ENCODE results near the gene ACADSB.

Gene ACADSB

DNA sequence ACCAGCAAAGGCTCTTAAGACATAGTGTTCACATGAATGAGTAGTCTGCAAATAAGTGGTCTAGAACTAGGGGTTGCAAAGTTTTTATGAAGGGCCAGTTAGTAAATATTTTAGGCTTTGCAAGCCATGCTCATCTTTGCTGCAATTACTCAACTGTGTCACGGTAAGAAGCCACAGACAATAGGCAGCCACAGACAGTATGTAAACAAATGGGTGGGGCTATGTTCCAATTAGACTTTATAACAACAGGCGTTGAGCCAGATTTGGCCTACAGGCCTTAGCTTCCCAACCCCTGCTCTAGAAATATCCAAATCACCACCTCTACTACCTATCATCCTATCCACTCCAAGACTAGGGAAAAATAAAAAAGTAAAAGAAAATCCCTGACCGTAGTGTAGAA, 9.5 kb upstream of the ACADSB start:
- peaks cover 10% of the 10 kb centered on the region; the same call in 1 of the 2 replicates for H4K20me1 ChIP-seq (ENCODE audit: insufficient read depth, low read length)
- H3K27me3 ChIP-seq (ENCODE audit: insufficient read depth, low read length, poor library complexity), result no peaks in the 10 kb centered on the region
- TF ChIP-seq, protein P1, sequence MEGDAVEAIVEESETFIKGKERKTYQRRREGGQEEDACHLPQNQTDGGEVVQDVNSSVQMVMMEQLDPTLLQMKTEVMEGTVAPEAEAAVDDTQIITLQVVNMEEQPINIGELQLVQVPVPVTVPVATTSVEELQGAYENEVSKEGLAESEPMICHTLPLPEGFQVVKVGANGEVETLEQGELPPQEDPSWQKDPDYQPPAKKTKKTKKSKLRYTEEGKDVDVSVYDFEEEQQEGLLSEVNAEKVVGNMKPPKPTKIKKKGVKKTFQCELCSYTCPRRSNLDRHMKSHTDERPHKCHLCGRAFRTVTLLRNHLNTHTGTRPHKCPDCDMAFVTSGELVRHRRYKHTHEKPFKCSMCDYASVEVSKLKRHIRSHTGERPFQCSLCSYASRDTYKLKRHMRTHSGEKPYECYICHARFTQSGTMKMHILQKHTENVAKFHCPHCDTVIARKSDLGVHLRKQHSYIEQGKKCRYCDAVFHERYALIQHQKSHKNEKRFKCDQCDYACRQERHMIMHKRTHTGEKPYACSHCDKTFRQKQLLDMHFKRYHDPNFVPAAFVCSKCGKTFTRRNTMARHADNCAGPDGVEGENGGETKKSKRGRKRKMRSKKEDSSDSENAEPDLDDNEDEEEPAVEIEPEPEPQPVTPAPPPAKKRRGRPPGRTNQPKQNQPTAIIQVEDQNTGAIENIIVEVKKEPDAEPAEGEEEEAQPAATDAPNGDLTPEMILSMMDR (IDR thresholded peaks at IDR 0.05; ENCODE audit: borderline replicate concordance, extremely low read depth, low read length, poor library complexity, severe bottlenecking), result no peak
- no peak for TF ChIP-seq EZH2 (IDR thresholded peaks at IDR 0.05; ENCODE audit: borderline replicate concordance, low read depth, low read length, severe bottlenecking)
- DNase-seq (no peak), ATAC-seq (ENCODE audit: insufficient read depth, low read depth) (no peak)
- peaks cover 68% of the 10 kb centered on the region for H3K79me2 ChIP-seq (ENCODE audit: insufficient read depth, low read length)
- no peaks in the 10 kb centered on the region for H3K9me3 ChIP-seq (ENCODE audit: insufficient read depth, low read length, severe bottlenecking)
- no peak overlapping the region for H3K4me2 ChIP-seq (ENCODE audit: insufficient read depth, low read length)
- H2AFZ ChIP-seq (ENCODE audit: low read depth, low read length), result no peak overlapping the region
- no peak overlapping the region for H3K4me3 ChIP-seq (ENCODE audit: low read depth in 1 of 2, low read length in 2 of 2)
- no peak overlapping the region for H3K9ac ChIP-seq (ENCODE audit: low read depth, low read length)
- H3K36me3 ChIP-seq (ENCODE audit: insufficient read depth, low read length), result peaks cover 39% of the 10 kb centered on the region
- H3K27ac ChIP-seq (ENCODE audit: low read length), result no peak overlapping the region
- no peaks in the 10 kb centered on the region for H3K4me1 ChIP-seq (ENCODE audit: insufficient read depth, low read length)

DNA sequence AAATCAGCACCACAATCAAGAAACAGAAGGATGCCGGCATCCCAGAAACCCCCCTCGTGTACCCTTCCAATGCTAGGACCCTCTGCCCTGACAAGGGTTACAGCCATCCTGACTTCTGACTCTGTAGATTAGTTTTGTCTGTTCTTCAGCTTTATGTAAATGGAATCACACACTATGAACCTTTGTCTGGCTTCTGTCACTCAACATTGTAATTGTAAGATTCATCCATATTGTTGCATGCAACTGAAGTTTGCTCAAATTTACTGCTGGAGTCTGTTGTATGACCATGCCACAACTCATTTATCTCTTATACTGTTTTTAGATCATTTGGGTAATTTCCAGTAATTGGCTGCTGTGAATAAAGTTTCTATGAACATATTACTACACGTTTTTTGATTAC, 8.7 kb upstream of the ACADSB start:
- Histone ChIP-seq H3K36me3 (ENCODE audit: insufficient read depth, low read length) (peaks cover 33% of the 10 kb centered on the region), H3K27ac (ENCODE audit: low read length) (0 out of 2 replicates have a peak overlapping the region, but pooled peaks have one; percentile 18), H3K4me1 (ENCODE audit: insufficient read depth, low read length) (no peaks in the 10 kb centered on the region), H4K20me1 (ENCODE audit: insufficient read depth, low read length) (peaks cover 10% of the 10 kb centered on the region; the same call in 1 of the 2 replicates), H2AFZ (ENCODE audit: low read depth, low read length) (no peak overlapping the region), H3K27me3 (ENCODE audit: insufficient read depth, low read length, poor library complexity) (no peaks in the 10 kb centered on the region), H3K9ac (ENCODE audit: low read depth, low read length) (no peak overlapping the region), H3K4me2 (ENCODE audit: insufficient read depth, low read length) (no peak overlapping the region), H3K79me2 (ENCODE audit: insufficient read depth, low read length) (peaks cover 76% of the 10 kb centered on the region), H3K4me3 (ENCODE audit: low read depth in 1 of 2, low read length in 2 of 2) (no peak overlapping the region), H3K9me3 (ENCODE audit: insufficient read depth, low read length, severe bottlenecking) (no peaks in the 10 kb centered on the region)
- DNase-seq (no peak), ATAC-seq (ENCODE audit: insufficient read depth, low read depth) (no peak)
- TF ChIP-seq, protein P1 (IDR thresholded peaks at IDR 0.05; ENCODE audit: borderline replicate concordance, extremely low read depth, low read length, poor library complexity, severe bottlenecking), result no peak
- TF ChIP-seq EZH2 (IDR thresholded peaks at IDR 0.05; ENCODE audit: borderline replicate concordance, low read depth, low read length, severe bottlenecking), result no peak

DNA sequence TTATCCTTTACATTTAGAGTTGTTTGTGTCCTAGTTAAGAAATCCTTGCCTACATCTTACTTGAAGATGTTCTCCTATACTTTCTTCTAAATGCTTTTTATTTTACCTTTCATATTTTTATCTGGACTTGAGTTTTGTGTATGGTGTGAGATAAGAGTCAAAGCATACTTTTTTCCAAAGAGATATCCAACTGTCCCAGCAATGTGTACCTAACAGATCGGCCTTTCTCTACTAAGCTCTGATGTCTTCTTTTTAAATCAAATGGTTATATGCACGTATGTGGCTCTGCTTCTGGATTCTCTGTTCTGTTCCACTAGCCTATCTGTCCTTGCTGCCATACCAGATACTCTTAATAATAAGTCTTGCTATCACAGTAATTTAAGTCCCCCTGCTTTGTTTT, 7.4 kb upstream of the ACADSB start:
- no peak overlapping the region for H2AFZ ChIP-seq (ENCODE audit: low read depth, low read length)
- H3K4me1 ChIP-seq (ENCODE audit: insufficient read depth, low read length), result peaks cover 11% of the 10 kb centered on the region; the same call in 1 of the 2 replicates
- no peaks in the 10 kb centered on the region for H3K27me3 ChIP-seq (ENCODE audit: insufficient read depth, low read length, poor library complexity)
- no peak overlapping the region for H3K27ac ChIP-seq (ENCODE audit: low read length)
- no peak for DNase-seq
- no peak for ATAC-seq (ENCODE audit: insufficient read depth, low read depth)
- H3K9ac ChIP-seq (ENCODE audit: low read depth, low read length), result no peak overlapping the region
- no peak overlapping the region for H3K4me2 ChIP-seq (ENCODE audit: insufficient read depth, low read length)
- H3K79me2 ChIP-seq (ENCODE audit: insufficient read depth, low read length), result peaks cover 82% of the 10 kb centered on the region
- H4K20me1 ChIP-seq (ENCODE audit: insufficient read depth, low read length), result peaks cover 5% of the 10 kb centered on the region; the same call in 1 of the 2 replicates
- no peak for TF ChIP-seq EZH2 (IDR thresholded peaks at IDR 0.05; ENCODE audit: borderline replicate concordance, low read depth, low read length, severe bottlenecking)
- TF ChIP-seq, protein P1 (IDR thresholded peaks at IDR 0.05; ENCODE audit: borderline replicate concordance, extremely low read depth, low read length, poor library complexity, severe bottlenecking), result no peak
- no peak overlapping the region for H3K4me3 ChIP-seq (ENCODE audit: low read depth in 1 of 2, low read length in 2 of 2)
- H3K36me3 ChIP-seq (ENCODE audit: insufficient read depth, low read length), result peaks cover 29% of the 10 kb centered on the region
- no peaks in the 10 kb centered on the region for H3K9me3 ChIP-seq (ENCODE audit: insufficient read depth, low read length, severe bottlenecking)

DNA sequence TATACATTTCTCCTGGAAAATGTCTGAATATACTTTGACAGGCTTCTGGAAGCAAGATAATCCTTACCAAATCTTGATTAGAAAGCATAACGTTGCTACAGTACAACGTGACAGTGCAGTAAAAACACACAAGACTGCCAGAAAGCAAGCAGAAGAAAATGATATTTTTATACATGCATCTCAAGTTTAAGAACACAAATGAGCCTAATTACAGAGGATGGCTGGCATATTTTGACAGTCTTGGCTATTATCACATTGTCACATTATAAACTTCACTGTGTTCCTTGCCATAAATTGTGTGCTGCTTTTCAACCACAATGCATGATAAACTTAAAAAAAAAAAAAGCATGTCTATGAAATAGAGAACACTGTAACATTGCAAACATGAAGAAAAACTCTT, 4.5 kb upstream of the ACADSB start:
- Histone ChIP-seq H3K79me2 (ENCODE audit: insufficient read depth, low read length) (peaks cover 95% of the 10 kb centered on the region), H3K4me1 (ENCODE audit: insufficient read depth, low read length) (peaks cover 25% of the 10 kb centered on the region), H3K9me3 (ENCODE audit: insufficient read depth, low read length, severe bottlenecking) (no peaks in the 10 kb centered on the region), H3K4me2 (ENCODE audit: insufficient read depth, low read length) (no peak overlapping the region), H3K9ac (ENCODE audit: low read depth, low read length) (no peak overlapping the region), H4K20me1 (ENCODE audit: insufficient read depth, low read length) (peaks cover 3% of the 10 kb centered on the region; the same call in 1 of the 2 replicates), H3K36me3 (ENCODE audit: insufficient read depth, low read length) (peaks cover 7% of the 10 kb centered on the region), H3K4me3 (ENCODE audit: low read depth in 1 of 2, low read length in 2 of 2) (no peak overlapping the region), H3K27ac (ENCODE audit: low read length) (no peak overlapping the region), H3K27me3 (ENCODE audit: insufficient read depth, low read length, poor library complexity) (no peaks in the 10 kb centered on the region), H2AFZ (ENCODE audit: low read depth, low read length) (no peak overlapping the region)
- DNase-seq, result no peak
- TF ChIP-seq, protein P1 (IDR thresholded peaks at IDR 0.05; ENCODE audit: borderline replicate concordance, extremely low read depth, low read length, poor library complexity, severe bottlenecking), result no peak
- no peak for TF ChIP-seq EZH2 (IDR thresholded peaks at IDR 0.05; ENCODE audit: borderline replicate concordance, low read depth, low read length, severe bottlenecking)
- ATAC-seq (ENCODE audit: insufficient read depth, low read depth), result no peak

All from DND-41 (cell line).